ENCODE results near the gene ELMO3. TPM values are rescaled to one million over a fixed set of nuclear protein-coding genes. Genes with fewer than 3 reads are reported as not detected.

ELMO3 gene
- total RNA-seq, 1 experiment from 2014 or later: 2.0 TPM

- H3K36me3 ChIP-seq (ENCODE audit: control insufficient read depth, insufficient read depth, low read length): peaks cover 17% of the 10 kb centered on the region
- in situ Hi-C loops (cut with HindIII; ENCODE audit: low pct_unique_long_range_greater_than_20kb, low sequenced_read_pairs) (no loop called here), intact Hi-C loops (cut with micrococcal nuclease; ENCODE audit: unreplicated experiment) (no loop called here)
- ATAC-seq (no peak), DNase-seq (ENCODE audit: low read depth, low spot score) (no peak)
- H3K4me1 ChIP-seq (ENCODE audit: control insufficient read depth, insufficient read depth, low read length): peaks cover 23% of the 10 kb centered on the region
- no peaks in the 10 kb centered on the region for H3K9me3 ChIP-seq (ENCODE audit: control insufficient read depth, insufficient read depth, low read depth, low read length)
- no peak overlapping the region for H3K4me3 ChIP-seq (ENCODE audit: low read depth in 2 of 2, low read length in 2 of 2)
- H3K27ac ChIP-seq (ENCODE audit: low read length): no peak overlapping the region
- ChIA-PET POLR2A (no interaction called here), CTCF (no interaction called here)
- TF ChIP-seq REST (IDR thresholded peaks at IDR 0.05; ENCODE audit: insufficient read depth in 1 of 2, low read depth in 2 of 2, low read length in 1 of 2): no peak
- no peak for TF ChIP-seq POLR2AphosphoS5 (IDR thresholded peaks at IDR 0.05; ENCODE audit: low read depth, low read length)
- no peak for TF ChIP-seq SIN3A (IDR thresholded peaks at IDR 0.05; ENCODE audit: borderline replicate concordance, insufficient read depth, low read depth, low read length)
- no peak for TF ChIP-seq CTCF (IDR thresholded peaks at IDR 0.05)
- no peak for TF ChIP-seq TCF7L2 (IDR thresholded peaks at IDR 0.05; ENCODE audit: low read depth, low read length)
- H3K27me3 ChIP-seq (ENCODE audit: control insufficient read depth, insufficient read depth, low read length): no peaks in the 10 kb centered on the region
- BruUV-seq (replicated peaks): no TSS peak
These were observed 4.7 kb upstream of the ELMO3 start for GRCh38 chr16:67194260-67194659.

- ChIA-PET CTCF (no interaction called here), POLR2A (interaction anchor here (0.7 kb wide), 1 partner anchor 640 kb away, joined by 4 read pairs; no protein-coding TSS in a partner anchor)
- no peak for TF ChIP-seq POLR2AphosphoS5 (IDR thresholded peaks at IDR 0.05; ENCODE audit: low read depth, low read length)
- no peak for TF ChIP-seq TCF7L2 (IDR thresholded peaks at IDR 0.05; ENCODE audit: low read depth, low read length)
- no peak for TF ChIP-seq SIN3A (IDR thresholded peaks at IDR 0.05; ENCODE audit: borderline replicate concordance, insufficient read depth, low read depth, low read length)
- no peak for TF ChIP-seq REST (IDR thresholded peaks at IDR 0.05; ENCODE audit: insufficient read depth in 1 of 2, low read depth in 2 of 2, low read length in 1 of 2)
- no peak for TF ChIP-seq CTCF (IDR thresholded peaks at IDR 0.05)
- Histone ChIP-seq H3K4me3 (ENCODE audit: low read depth in 2 of 2, low read length in 2 of 2) (no peak overlapping the region), H3K27me3 (ENCODE audit: control insufficient read depth, insufficient read depth, low read length) (no peaks in the 10 kb centered on the region), H3K36me3 (ENCODE audit: control insufficient read depth, insufficient read depth, low read length) (peaks cover 17% of the 10 kb centered on the region), H3K9me3 (ENCODE audit: control insufficient read depth, insufficient read depth, low read depth, low read length) (no peaks in the 10 kb centered on the region), H3K27ac (ENCODE audit: low read length) (no peak overlapping the region), H3K4me1 (ENCODE audit: control insufficient read depth, insufficient read depth, low read length) (peaks cover 19% of the 10 kb centered on the region)
- BruUV-seq (replicated peaks): no TSS peak
- ATAC-seq (no peak), DNase-seq (ENCODE audit: low read depth, low spot score) (no peak)
- intact Hi-C loops (cut with micrococcal nuclease; ENCODE audit: unreplicated experiment) (no loop called here), in situ Hi-C loops (cut with HindIII; ENCODE audit: low pct_unique_long_range_greater_than_20kb, low sequenced_read_pairs) (no loop called here)
These were observed 3.3 kb upstream of the ELMO3 start for GRCh38 chr16:67195676-67196075.
